Activated naive CD4-positive, alpha-beta T cell treated with anti-CD3 and anti-CD28 coated beads, Interleukin-2, amount 50 U/mL, for 24 hours (primary cell): ENCODE results near the gene FGFR4.

ENCODE experiments used
- H3K27ac Mint-ChIP-seq: one replicate; pipeline ENCODE4 v1.8.0; 2021; ENCODE audit warnings: mild to moderate bottlenecking, mixed read lengths
- H3K27me3 Mint-ChIP-seq: one replicate; pipeline ENCODE4 v1.8.0; 2021; ENCODE audit warnings: mixed read lengths
- H3K36me3 Mint-ChIP-seq: one replicate; pipeline ENCODE4 v1.8.0; 2021; ENCODE audit warnings: mixed read lengths
- H3K4me1 Mint-ChIP-seq: one replicate; pipeline ENCODE4 v1.8.0; 2021; ENCODE audit warnings: mixed read lengths
- H3K4me3 Mint-ChIP-seq: one replicate; pipeline ENCODE4 v1.8.0; 2021; ENCODE audit warnings: mild to moderate bottlenecking, mixed read lengths
- H3K9me3 Mint-ChIP-seq: one replicate; pipeline ENCODE4 v1.8.0; 2021; ENCODE audit warnings: mixed read lengths

The FGFR4 gene

GRCh38 chr5:177071666-177072385 is 14.9 kb upstream of the FGFR4 start:
- Mint-ChIP-seq H3K4me1 (peaks cover 5% of the 10 kb centered on the region), H3K4me3 (no peak overlapping the region), H3K36me3 (peaks cover 5% of the 10 kb centered on the region), H3K9me3 (no peaks in the 10 kb centered on the region), H3K27me3 (no peaks in the 10 kb centered on the region), H3K27ac (no peak overlapping the region)

DNA sequence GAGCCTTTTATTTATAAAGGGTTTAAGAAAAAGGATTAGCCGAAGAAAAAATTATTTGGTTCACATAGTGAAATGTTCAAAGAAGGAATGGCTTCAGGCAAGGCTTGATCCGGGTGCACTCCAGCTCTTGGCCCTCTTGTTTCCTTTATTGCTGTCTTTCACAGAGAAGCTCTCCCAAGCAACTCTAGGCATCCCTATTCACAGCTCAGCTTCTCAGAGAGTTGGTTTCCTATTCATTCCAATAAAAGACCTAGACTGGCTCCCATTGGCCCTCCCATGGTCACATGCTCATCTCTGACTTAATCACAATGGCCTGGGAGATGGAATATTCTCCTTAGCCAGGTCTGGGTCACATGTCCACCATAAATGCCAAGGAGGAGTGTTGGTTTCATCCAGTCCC is 9.4 kb upstream of the FGFR4 start:
- Mint-ChIP-seq H3K9me3 (no peaks in the 10 kb centered on the region), H3K27me3 (no peaks in the 10 kb centered on the region), H3K27ac (no peak overlapping the region), H3K36me3 (peaks cover 3% of the 10 kb centered on the region), H3K4me3 (no peak overlapping the region), H3K4me1 (no peaks in the 10 kb centered on the region)

- Mint-ChIP-seq H3K27ac (no peak overlapping the region), H3K4me1 (no peaks in the 10 kb centered on the region)
Measured at GRCh38 chr5:177079606-177080005, 7.1 kb upstream of the FGFR4 start.

DNA sequence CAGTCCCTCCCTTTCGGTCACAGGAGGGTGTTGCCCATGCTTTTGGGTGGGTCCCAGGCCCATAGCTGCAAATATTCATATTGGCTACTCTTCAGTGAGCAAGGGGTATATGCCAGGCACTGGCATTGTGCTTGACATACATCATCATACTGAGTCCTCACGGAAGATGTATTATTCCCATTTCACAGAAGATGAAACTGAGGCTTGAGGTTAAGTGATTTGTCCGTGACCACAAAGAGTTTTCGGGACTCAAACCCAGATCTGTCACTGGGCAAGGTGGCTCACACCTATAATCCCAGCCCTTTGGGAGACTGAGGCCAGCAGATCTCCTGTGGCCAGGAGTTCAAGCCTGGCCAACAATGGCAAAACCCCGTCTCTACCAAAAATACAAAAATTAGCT is 6.5 kb upstream of the FGFR4 start:
- no peaks in the 10 kb centered on the region for H3K27me3 Mint-ChIP-seq
- H3K36me3 Mint-ChIP-seq = no peaks in the 10 kb centered on the region
- H3K9me3 Mint-ChIP-seq = no peaks in the 10 kb centered on the region
- no peak overlapping the region for H3K27ac Mint-ChIP-seq
- H3K4me1 Mint-ChIP-seq = no peaks in the 10 kb centered on the region
- H3K4me3 Mint-ChIP-seq = no peak overlapping the region

More at GRCh38 chr5:177079606-177080005, 7.1 kb upstream of the FGFR4 start:
- H3K4me3 Mint-ChIP-seq = no peak overlapping the region
- no peaks in the 10 kb centered on the region for H3K36me3 Mint-ChIP-seq
- no peaks in the 10 kb centered on the region for H3K9me3 Mint-ChIP-seq
- H3K27me3 Mint-ChIP-seq = no peaks in the 10 kb centered on the region

- H3K27ac Mint-ChIP-seq = no peak overlapping the region
- no peaks in the 10 kb centered on the region for H3K27me3 Mint-ChIP-seq
- H3K4me3 Mint-ChIP-seq = no peak overlapping the region
- H3K4me1 Mint-ChIP-seq = peaks cover 6% of the 10 kb centered on the region
- no peaks in the 10 kb centered on the region for H3K9me3 Mint-ChIP-seq
- no peaks in the 10 kb centered on the region for H3K36me3 Mint-ChIP-seq
Measured at GRCh38 chr5:177081859-177082258, 4.9 kb upstream of the FGFR4 start.

DNA sequence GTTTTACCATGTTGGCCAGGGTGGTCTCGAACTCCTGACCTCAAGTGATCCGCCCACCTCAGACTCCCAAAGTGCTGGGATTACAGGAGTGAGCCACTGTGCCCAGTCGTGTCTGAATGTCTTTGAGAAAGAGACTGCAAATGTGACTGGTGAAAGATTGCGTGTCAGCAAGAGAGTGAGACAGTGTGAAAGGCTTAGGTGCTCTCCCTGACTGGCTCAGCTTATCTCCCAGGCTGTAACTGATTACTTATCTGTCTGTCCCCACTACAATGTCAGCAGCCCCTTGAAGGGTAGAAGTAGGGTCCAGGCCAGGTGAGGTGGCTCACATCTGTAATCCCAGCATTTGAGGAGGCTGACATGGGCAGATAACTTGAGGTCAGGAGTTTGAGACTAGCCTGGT is 3.4 kb upstream of the FGFR4 start:
- Mint-ChIP-seq H3K27ac (no peak overlapping the region), H3K36me3 (no peaks in the 10 kb centered on the region)

DNA sequence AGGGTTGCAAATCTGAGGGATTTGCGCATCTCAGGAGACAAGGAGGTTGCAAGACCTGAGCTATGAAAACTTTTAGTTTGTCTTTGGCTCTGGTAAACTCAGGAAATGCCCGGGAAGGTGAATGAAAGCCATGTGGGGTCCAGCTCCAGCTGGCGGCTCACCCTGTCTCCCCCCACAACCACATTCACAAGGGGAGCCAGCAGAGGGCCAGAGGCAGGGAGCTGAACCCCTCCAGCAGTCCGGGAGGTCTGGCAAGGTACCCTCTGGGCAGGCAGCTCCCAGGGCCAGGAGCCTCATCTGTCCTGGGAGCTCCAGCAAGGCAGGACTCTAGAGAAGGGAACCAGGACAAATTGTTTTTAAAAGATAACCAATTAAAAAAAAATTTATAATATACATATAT is 2.5 kb upstream of the FGFR4 start:
- no peaks in the 10 kb centered on the region for H3K36me3 Mint-ChIP-seq
- no peak overlapping the region for H3K27ac Mint-ChIP-seq
- H3K4me3 Mint-ChIP-seq = no peak overlapping the region
- H3K27me3 Mint-ChIP-seq = peaks cover 6% of the 10 kb centered on the region
- H3K4me1 Mint-ChIP-seq = peaks cover 11% of the 10 kb centered on the region
- no peaks in the 10 kb centered on the region for H3K9me3 Mint-ChIP-seq

More for the DNA sequence above, 3.4 kb upstream of the FGFR4 start:
- H3K4me1 Mint-ChIP-seq = peaks cover 11% of the 10 kb centered on the region
- no peaks in the 10 kb centered on the region for H3K9me3 Mint-ChIP-seq
- H3K27me3 Mint-ChIP-seq = peaks cover 3% of the 10 kb centered on the region
- H3K4me3 Mint-ChIP-seq = no peak overlapping the region

GRCh38 chr5:177085985-177086653 is 596 bp upstream of the FGFR4 start:
- Mint-ChIP-seq H3K4me1 (peaks cover 11% of the 10 kb centered on the region), H3K4me3 (peak overlapping the region; percentile 74), H3K27ac (no peak overlapping the region), H3K36me3 (no peaks in the 10 kb centered on the region), H3K9me3 (no peaks in the 10 kb centered on the region), H3K27me3 (peaks cover 6% of the 10 kb centered on the region)

DNA sequence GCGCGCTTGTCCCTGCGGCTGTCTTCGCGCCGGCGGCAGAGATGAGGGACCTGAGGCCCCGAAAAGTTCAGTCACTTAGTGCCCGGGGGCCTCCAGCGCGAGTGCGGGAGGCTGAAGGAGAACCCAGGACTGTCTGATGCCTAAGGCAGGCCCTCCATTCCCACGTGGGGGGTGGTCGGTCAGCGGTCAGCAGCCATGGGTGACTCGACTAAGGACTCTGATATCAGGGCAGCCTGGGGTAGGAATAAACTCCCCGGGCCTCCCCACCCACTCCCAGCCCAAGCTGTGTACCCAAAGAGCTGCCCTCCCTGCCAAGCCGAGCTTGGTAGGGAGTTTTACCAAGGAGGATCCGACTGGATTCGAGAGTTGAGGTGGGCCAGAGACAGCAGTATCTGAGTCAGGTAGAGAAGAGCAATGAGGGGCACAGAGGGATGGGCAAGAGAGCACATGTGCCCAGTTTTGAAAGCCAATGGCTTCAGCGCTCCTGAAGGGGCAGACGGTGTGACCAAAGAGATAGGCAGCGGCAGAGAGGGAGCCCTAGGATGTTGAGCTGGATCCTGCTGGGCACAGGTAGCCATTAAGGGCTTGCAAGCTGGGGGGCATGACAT is 787 bp downstream of the FGFR4 start:
- H3K9me3 Mint-ChIP-seq = no peaks in the 10 kb centered on the region
- peak overlapping the region; percentile 66 for H3K27ac Mint-ChIP-seq
- peaks cover 11% of the 10 kb centered on the region for H3K4me1 Mint-ChIP-seq
- no peak overlapping the region for H3K4me3 Mint-ChIP-seq
- H3K36me3 Mint-ChIP-seq = no peaks in the 10 kb centered on the region
- peaks cover 6% of the 10 kb centered on the region for H3K27me3 Mint-ChIP-seq

DNA sequence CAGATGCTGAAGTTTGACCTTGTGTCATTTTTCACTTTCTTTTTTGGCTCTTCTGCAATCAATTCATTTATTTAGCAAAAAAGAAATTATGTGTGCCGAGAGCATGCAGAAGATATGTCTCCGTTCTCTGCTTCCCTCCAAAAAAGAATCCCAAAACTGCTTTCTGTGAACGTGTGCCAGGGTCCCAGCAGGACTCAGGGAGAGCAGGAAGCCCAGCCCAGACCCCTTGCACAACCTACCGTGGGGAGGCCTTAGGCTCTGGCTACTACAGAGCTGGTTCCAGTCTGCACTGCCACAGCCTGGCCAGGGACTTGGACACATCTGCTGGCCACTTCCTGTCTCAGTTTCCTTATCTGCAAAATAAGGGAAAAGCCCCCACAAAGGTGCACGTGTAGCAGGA is 2.4 kb downstream of the FGFR4 start:
- Mint-ChIP-seq H3K9me3 (no peaks in the 10 kb centered on the region), H3K4me1 (peaks cover 11% of the 10 kb centered on the region), H3K27ac (no peak overlapping the region), H3K4me3 (no peak overlapping the region), H3K27me3 (peaks cover 6% of the 10 kb centered on the region), H3K36me3 (no peaks in the 10 kb centered on the region)

- Mint-ChIP-seq H3K4me3 (no peak overlapping the region), H3K27me3 (peaks cover 6% of the 10 kb centered on the region), H3K9me3 (no peaks in the 10 kb centered on the region), H3K4me1 (peaks cover 11% of the 10 kb centered on the region), H3K36me3 (no peaks in the 10 kb centered on the region), H3K27ac (no peak overlapping the region)
Measured at GRCh38 chr5:177089825-177090641, 3.3 kb downstream of the FGFR4 start.

DNA sequence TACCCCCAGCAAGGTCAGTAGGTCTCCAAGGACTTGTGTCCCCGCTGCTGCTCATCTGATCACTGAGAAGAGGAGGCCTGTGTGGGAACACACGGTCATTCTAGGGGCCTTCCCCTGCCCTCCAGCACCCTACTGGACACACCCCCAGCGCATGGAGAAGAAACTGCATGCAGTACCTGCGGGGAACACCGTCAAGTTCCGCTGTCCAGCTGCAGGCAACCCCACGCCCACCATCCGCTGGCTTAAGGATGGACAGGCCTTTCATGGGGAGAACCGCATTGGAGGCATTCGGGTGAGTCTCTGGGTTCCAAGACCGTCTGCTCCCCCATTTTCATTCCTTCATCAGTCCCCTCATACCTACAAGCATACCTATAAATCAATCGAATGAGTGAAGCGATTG is 4.1 kb downstream of the FGFR4 start:
- no peaks in the 10 kb centered on the region for H3K9me3 Mint-ChIP-seq
- H3K36me3 Mint-ChIP-seq = no peaks in the 10 kb centered on the region
- peaks cover 11% of the 10 kb centered on the region for H3K4me1 Mint-ChIP-seq
- H3K27ac Mint-ChIP-seq = no peak overlapping the region
- peaks cover 6% of the 10 kb centered on the region for H3K27me3 Mint-ChIP-seq
- no peak overlapping the region for H3K4me3 Mint-ChIP-seq

- no peak overlapping the region for H3K27ac Mint-ChIP-seq
- no peak overlapping the region for H3K4me3 Mint-ChIP-seq
- no peaks in the 10 kb centered on the region for H3K9me3 Mint-ChIP-seq
- no peaks in the 10 kb centered on the region for H3K36me3 Mint-ChIP-seq
- peaks cover 7% of the 10 kb centered on the region for H3K4me1 Mint-ChIP-seq
- H3K27me3 Mint-ChIP-seq = peaks cover 6% of the 10 kb centered on the region
Measured at GRCh38 chr5:177091232-177091631, 4.5 kb downstream of the FGFR4 start.

GRCh38 chr5:177092178-177093081 is 5.7 kb downstream of the FGFR4 start:
- no peaks in the 10 kb centered on the region for H3K36me3 Mint-ChIP-seq
- H3K4me3 Mint-ChIP-seq = no peak overlapping the region
- H3K9me3 Mint-ChIP-seq = no peaks in the 10 kb centered on the region
- peaks cover 6% of the 10 kb centered on the region for H3K27me3 Mint-ChIP-seq
- H3K27ac Mint-ChIP-seq = no peak overlapping the region
- peaks cover 4% of the 10 kb centered on the region for H3K4me1 Mint-ChIP-seq
